T-helper 2 cell treated with Interferon-gamma antibody and Interleukin-4, amounts not matched to agents 5 μg/mL and 100 μg/mL, for 36 hours (primary cell): ENCODE results near the gene SLC35F3.

Experiments
- DNase-seq: peaks from one replicate; pipeline ENCODE4 v3.0.0; 2021; ENCODE audit warnings: low spot score
- H3K27ac Mint-ChIP-seq: one replicate; pipeline ENCODE4 v1.8.0; 2021; ENCODE audit warnings: mild to moderate bottlenecking, mixed read lengths
- H3K27me3 Mint-ChIP-seq: one replicate; pipeline ENCODE4 v1.8.0; 2021; ENCODE audit warnings: low read depth, mixed read lengths
- H3K36me3 Mint-ChIP-seq: one replicate; pipeline ENCODE4 v1.8.0; 2021; ENCODE audit warnings: low read depth, mixed read lengths
- H3K4me1 Mint-ChIP-seq: one replicate; pipeline ENCODE4 v1.8.0; 2021; ENCODE audit warnings: low read depth, mixed read lengths
- H3K4me3 Mint-ChIP-seq: one replicate; pipeline ENCODE4 v1.8.0; 2022; ENCODE audit warnings: mild to moderate bottlenecking, moderate library complexity, mixed read lengths
- H3K9me3 Mint-ChIP-seq: one replicate; pipeline ENCODE4 v1.8.0; 2021; ENCODE audit warnings: mixed read lengths

The SLC35F3 gene

GRCh38 chr1:233965856-233966255 is 61.4 kb downstream of the SLC35F3 start:
- DNase-seq = no peak
- Mint-ChIP-seq H3K9me3 (no peaks in the 10 kb centered on the region), H3K4me3 (no peak overlapping the region), H3K27ac (no peak overlapping the region), H3K36me3 (no peaks in the 10 kb centered on the region), H3K4me1 (no peaks in the 10 kb centered on the region), H3K27me3 (no peaks in the 10 kb centered on the region)

GRCh38 chr1:233971753-233972152 is 67.3 kb downstream of the SLC35F3 start:
- no peaks in the 10 kb centered on the region for H3K4me1 Mint-ChIP-seq
- H3K27me3 Mint-ChIP-seq = no peaks in the 10 kb centered on the region
- H3K27ac Mint-ChIP-seq = no peak overlapping the region
- H3K4me3 Mint-ChIP-seq = no peak overlapping the region
- no peak for DNase-seq
- H3K9me3 Mint-ChIP-seq = no peaks in the 10 kb centered on the region
- no peaks in the 10 kb centered on the region for H3K36me3 Mint-ChIP-seq

- Mint-ChIP-seq H3K27ac (no peak overlapping the region), H3K4me3 (no peak overlapping the region), H3K9me3 (no peaks in the 10 kb centered on the region), H3K36me3 (no peaks in the 10 kb centered on the region), H3K27me3 (no peaks in the 10 kb centered on the region), H3K4me1 (no peaks in the 10 kb centered on the region)
- DNase-seq = no peak
Measured at GRCh38 chr1:233972563-233972950, 68.1 kb downstream of the SLC35F3 start.

DNA sequence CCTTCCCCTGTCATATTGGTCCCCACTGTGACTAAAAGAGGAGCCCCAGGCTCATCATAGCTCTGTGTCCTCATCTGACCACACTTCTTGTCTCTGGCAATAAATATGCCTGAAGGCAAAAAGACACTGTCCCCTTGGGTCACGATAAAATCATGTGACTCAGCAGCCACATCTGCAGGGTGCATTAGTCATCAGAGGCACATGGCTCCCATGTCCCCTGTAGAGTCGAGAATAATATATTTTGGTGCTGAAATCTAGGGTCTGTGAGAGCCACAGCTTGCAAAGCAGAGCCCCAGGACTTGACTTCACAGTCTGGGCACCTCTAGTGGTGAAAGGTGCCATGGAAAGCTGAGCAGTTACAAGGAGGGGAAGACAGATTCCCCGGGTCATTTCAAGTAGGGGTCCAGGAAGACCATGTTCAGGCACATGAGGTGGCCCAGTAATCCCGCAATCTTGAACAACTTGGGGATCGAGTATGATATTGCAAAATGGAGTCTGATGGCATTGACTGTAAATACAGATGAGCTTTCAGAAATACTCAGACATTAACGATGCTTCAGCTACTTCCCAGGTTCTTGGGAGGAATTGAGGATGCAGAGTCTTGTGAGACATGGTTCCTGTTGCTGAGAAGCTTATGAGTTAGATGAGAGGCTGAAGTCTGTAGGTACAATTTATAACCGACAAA is 68.6 kb downstream of the SLC35F3 start:
- H3K4me1 Mint-ChIP-seq = no peaks in the 10 kb centered on the region

DNA sequence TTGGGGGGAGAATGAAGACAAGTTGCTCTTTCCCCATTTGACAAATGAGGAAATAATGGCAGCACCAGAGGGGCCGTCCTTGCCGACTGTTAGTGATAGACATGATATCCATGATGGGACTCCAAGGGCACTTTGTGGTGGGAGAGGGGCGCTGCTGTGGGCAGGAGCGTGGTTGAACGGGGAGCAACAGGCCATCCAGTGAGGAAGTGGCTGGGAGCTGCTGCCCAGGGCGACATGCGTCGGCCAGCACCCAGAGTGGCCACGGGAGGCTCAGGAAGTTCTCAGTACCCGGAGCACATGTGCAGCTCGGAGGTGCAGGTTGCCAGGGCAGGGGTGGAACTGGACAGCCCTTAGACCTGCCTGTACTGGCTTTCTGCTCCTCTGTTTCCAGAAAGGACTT is 71.0 kb downstream of the SLC35F3 start:
- Mint-ChIP-seq H3K27ac (no peak overlapping the region), H3K4me3 (no peak overlapping the region), H3K9me3 (no peaks in the 10 kb centered on the region), H3K4me1 (no peaks in the 10 kb centered on the region), H3K27me3 (no peaks in the 10 kb centered on the region), H3K36me3 (no peaks in the 10 kb centered on the region)
- no peak for DNase-seq

More for the DNA sequence above, 68.6 kb downstream of the SLC35F3 start:
- H3K27me3 Mint-ChIP-seq = no peaks in the 10 kb centered on the region
- DNase-seq = no peak
- H3K36me3 Mint-ChIP-seq = no peaks in the 10 kb centered on the region
- H3K27ac Mint-ChIP-seq = no peak overlapping the region
- H3K9me3 Mint-ChIP-seq = no peaks in the 10 kb centered on the region
- H3K4me3 Mint-ChIP-seq = no peak overlapping the region

DNA sequence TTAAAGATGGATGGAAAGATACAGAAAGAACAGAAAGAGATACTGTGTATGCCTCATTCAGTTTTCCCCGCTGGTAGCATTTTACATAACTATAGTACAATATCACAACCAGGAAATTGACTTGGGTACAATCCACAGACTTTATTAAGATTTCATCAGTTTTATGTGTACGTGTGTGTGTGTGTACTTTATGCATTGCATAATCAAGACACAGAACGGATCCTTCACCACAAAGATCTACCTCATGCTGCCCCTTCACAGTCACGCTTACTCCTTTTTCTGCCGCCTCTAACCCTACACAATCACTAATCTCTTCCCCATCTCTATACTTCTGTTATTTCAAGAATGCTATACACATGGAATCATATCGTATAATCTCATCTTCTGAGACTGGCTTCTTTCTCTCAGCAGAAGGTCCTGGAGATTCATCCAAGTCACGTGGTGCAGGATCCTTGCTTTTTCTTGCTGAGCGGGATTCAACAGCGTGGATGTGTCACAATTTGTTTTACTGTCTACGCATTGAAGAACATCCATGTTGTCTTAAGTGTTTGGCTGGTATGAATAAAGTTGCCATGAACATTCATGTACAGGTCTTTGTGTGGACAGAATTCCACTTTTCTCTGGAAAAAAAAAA is 76.7 kb downstream of the SLC35F3 start:
- no peaks in the 10 kb centered on the region for H3K9me3 Mint-ChIP-seq
- H3K27me3 Mint-ChIP-seq = no peaks in the 10 kb centered on the region
- H3K4me1 Mint-ChIP-seq = no peaks in the 10 kb centered on the region
- DNase-seq = no peak
- no peaks in the 10 kb centered on the region for H3K36me3 Mint-ChIP-seq
- H3K4me3 Mint-ChIP-seq = no peak overlapping the region
- H3K27ac Mint-ChIP-seq = no peak overlapping the region

- DNase-seq = no peak
- Mint-ChIP-seq H3K27me3 (no peaks in the 10 kb centered on the region), H3K4me1 (no peaks in the 10 kb centered on the region), H3K4me3 (no peak overlapping the region), H3K9me3 (no peaks in the 10 kb centered on the region), H3K27ac (no peak overlapping the region), H3K36me3 (no peaks in the 10 kb centered on the region)
Measured at GRCh38 chr1:233982827-233983518, 78.5 kb downstream of the SLC35F3 start.

DNA sequence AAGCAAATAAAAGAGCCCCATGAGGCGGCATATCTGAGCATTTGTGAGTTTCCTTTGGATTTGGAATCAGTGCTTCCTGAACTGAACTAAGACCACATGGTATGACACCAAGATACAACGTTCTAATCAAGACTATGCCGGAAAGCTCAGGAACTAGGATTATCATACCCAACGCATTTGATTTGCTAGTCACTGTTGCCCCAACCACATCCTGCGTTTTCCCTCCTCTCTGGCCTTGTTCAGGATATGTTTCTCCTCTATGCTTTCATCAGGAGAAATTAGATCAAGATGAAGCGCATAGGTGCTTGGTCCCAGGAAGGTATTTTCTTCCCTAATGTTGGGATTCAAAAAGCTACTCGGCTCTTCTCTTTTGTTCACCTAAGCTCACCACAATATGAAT is 79.3 kb downstream of the SLC35F3 start:
- Mint-ChIP-seq H3K27me3 (no peaks in the 10 kb centered on the region), H3K4me3 (no peak overlapping the region), H3K9me3 (no peaks in the 10 kb centered on the region), H3K36me3 (no peaks in the 10 kb centered on the region), H3K4me1 (no peaks in the 10 kb centered on the region), H3K27ac (no peak overlapping the region)
- no peak for DNase-seq

DNA sequence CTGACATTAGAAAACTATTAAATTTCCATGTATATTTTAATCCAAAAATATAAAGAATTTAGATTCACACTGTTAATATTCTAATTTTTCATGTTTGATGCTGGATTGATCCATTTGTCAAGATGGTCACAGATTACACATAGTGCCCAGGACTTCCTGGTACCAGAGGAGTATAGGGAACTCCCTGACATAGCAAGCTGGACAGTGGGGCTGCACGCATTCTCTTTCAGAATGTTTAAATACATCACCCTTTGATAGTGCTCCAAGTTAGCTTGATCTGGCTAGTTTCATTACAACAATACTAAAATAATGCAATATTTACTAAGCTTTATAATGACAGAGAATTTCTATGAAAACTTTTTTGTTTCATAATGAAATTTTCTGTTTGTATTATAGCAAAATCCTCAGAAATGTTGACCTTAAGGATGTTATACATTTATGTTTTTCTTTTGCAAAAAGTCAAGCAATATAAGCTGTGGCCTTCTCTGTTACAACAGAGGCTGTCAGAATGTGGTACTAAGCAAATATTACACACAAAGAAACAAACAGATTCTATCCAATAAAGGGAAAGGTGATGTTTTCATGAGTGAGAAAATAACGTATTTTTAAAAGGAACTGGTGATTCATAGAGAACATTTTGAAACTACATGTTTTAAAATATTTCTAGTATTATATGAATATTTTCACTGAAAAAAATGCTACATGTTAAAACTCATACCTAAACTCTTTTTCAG is 84.7 kb downstream of the SLC35F3 start:
- H3K4me1 Mint-ChIP-seq = no peaks in the 10 kb centered on the region
- H3K9me3 Mint-ChIP-seq = no peaks in the 10 kb centered on the region
- DNase-seq = no peak
- H3K27ac Mint-ChIP-seq = no peak overlapping the region
- no peak overlapping the region for H3K4me3 Mint-ChIP-seq
- no peaks in the 10 kb centered on the region for H3K36me3 Mint-ChIP-seq
- H3K27me3 Mint-ChIP-seq = peaks cover 4% of the 10 kb centered on the region

- Mint-ChIP-seq H3K27ac (no peak overlapping the region), H3K27me3 (peaks cover 4% of the 10 kb centered on the region), H3K4me3 (no peak overlapping the region), H3K9me3 (no peaks in the 10 kb centered on the region), H3K4me1 (no peaks in the 10 kb centered on the region), H3K36me3 (no peaks in the 10 kb centered on the region)
- no peak for DNase-seq
Measured at GRCh38 chr1:233990486-233990885, 86.0 kb downstream of the SLC35F3 start.

DNA sequence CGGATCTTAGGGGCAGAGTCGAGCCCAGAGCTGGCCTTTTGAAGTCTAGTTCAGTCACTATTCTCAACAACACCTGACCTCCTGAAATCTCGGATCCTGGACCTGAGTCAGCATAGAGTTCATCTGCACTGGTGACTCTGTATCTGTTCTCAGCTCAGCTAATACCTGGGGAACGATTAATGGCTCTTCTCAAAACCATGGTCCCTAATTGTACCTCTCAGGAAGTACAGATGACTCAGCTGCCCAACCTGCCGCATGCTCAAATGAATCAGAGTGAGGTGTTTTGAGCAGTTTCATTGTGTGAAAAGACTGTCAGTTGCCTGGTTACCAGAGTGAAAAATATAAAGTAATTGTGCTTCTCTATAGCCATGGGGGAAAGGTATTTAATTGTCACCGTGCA is 89.2 kb downstream of the SLC35F3 start:
- peaks cover 4% of the 10 kb centered on the region for H3K27me3 Mint-ChIP-seq
- H3K4me1 Mint-ChIP-seq = no peaks in the 10 kb centered on the region
- DNase-seq = no peak
- no peaks in the 10 kb centered on the region for H3K36me3 Mint-ChIP-seq
- no peak overlapping the region for H3K27ac Mint-ChIP-seq
- H3K9me3 Mint-ChIP-seq = no peaks in the 10 kb centered on the region
- H3K4me3 Mint-ChIP-seq = no peak overlapping the region

GRCh38 chr1:233994112-233994511 is 89.6 kb downstream of the SLC35F3 start:
- peaks cover 4% of the 10 kb centered on the region for H3K27me3 Mint-ChIP-seq
- no peaks in the 10 kb centered on the region for H3K36me3 Mint-ChIP-seq
- H3K27ac Mint-ChIP-seq = no peak overlapping the region
- no peaks in the 10 kb centered on the region for H3K9me3 Mint-ChIP-seq
- no peaks in the 10 kb centered on the region for H3K4me1 Mint-ChIP-seq
- DNase-seq = no peak
- no peak overlapping the region for H3K4me3 Mint-ChIP-seq

- no peaks in the 10 kb centered on the region for H3K4me1 Mint-ChIP-seq
- no peak for DNase-seq
- H3K36me3 Mint-ChIP-seq = no peaks in the 10 kb centered on the region
- H3K4me3 Mint-ChIP-seq = no peak overlapping the region
- H3K27me3 Mint-ChIP-seq = peaks cover 8% of the 10 kb centered on the region
- no peaks in the 10 kb centered on the region for H3K9me3 Mint-ChIP-seq
- H3K27ac Mint-ChIP-seq = no peak overlapping the region
Measured at GRCh38 chr1:233998456-233998855, 94.0 kb downstream of the SLC35F3 start.

GRCh38 chr1:233998891-233999290 is 94.4 kb downstream of the SLC35F3 start:
- Mint-ChIP-seq H3K27me3 (peaks cover 6% of the 10 kb centered on the region), H3K4me3 (no peak overlapping the region), H3K9me3 (no peaks in the 10 kb centered on the region), H3K27ac (no peak overlapping the region), H3K4me1 (no peaks in the 10 kb centered on the region), H3K36me3 (no peaks in the 10 kb centered on the region)
- DNase-seq = no peak
